GM23338 (cell line): ENCODE data around the gene VOPP1. TPM values are rescaled to one million over a fixed set of nuclear protein-coding genes. Genes with fewer than 3 reads are reported as not detected.

Source experiments
- ATAC-seq: fragments of 200-7000 bp; cut with Tn5 transposase; 3 replicates; pipeline ENCODE4 v1.9.1; 2020
- DNase-seq: peaks from one replicate; pipeline ENCODE4 v3.0.0-alpha.2; 2015; ENCODE audit warnings: low spot score
- H2AFZ ChIP-seq: fragments of 200-600 bp; sonication (generic); 2 replicates; pipeline ENCODE4 v1.8.0; 2016; ENCODE audit warnings: antibody characterized with exemption, mild to moderate bottlenecking, moderate library complexity
- H3F3A ChIP-seq: fragments of 200-600 bp; sonication (generic); replicated peaks from 2 replicates; pipeline ENCODE4 v1.8.0; 2017; ENCODE audit warnings: antibody characterized with exemption, mixed run types, low read depth
- H3K27ac ChIP-seq: fragments of 200-600 bp; sonication (generic); 2 replicates; pipeline ENCODE4 v1.6.1; 2016; ENCODE audit warnings: low read depth
- H3K27me3 ChIP-seq: fragments of 200-600 bp; sonication (generic); 2 replicates; pipeline ENCODE4 v1.8.0; 2016; ENCODE audit warnings: mild to moderate bottlenecking, mixed run types, moderate library complexity; ENCODE audit not compliant: insufficient read depth
- H3K36me3 ChIP-seq: fragments of 200-600 bp; sonication (generic); 2 replicates; pipeline ENCODE4 v1.8.0; 2016; ENCODE audit warnings: mild to moderate bottlenecking; ENCODE audit not compliant: insufficient read depth
- H3K4me1 ChIP-seq: fragments of 200-600 bp; sonication (generic); 2 replicates; pipeline ENCODE4 v1.8.0; 2016; ENCODE audit warnings: mild to moderate bottlenecking, moderate library complexity; ENCODE audit not compliant: insufficient read depth
- H3K4me2 ChIP-seq: fragments of 200-600 bp; sonication (generic); 2 replicates; pipeline ENCODE4 v1.7.1; 2017; ENCODE audit warnings: mixed run types
- H3K4me3 ChIP-seq: fragments of 200-600 bp; sonication (generic); 2 replicates; pipeline ENCODE4 v1.6.1; 2016; ENCODE audit warnings: mixed run types
- H3K79me2 ChIP-seq: fragments of 200-600 bp; sonication (generic); replicated peaks from 2 replicates; pipeline ENCODE4 v1.8.0; 2017; ENCODE audit warnings: mild to moderate bottlenecking; ENCODE audit not compliant: insufficient read depth
- H3K9me2 ChIP-seq: fragments of 200-600 bp; sonication (generic); 2 replicates; pipeline ENCODE4 v1.8.0; 2017; ENCODE audit not compliant: insufficient read depth
- H4K20me1 ChIP-seq: fragments of 200-600 bp; sonication (generic); replicated peaks from 2 replicates; pipeline ENCODE4 v1.8.0; 2017; ENCODE audit warnings: mild to moderate bottlenecking; ENCODE audit not compliant: insufficient read depth
- H3K27ac Mint-ChIP-seq: 2 replicates; pipeline ENCODE4 v1.8.0; 2020; ENCODE audit warnings: inconsistent platforms, mild to moderate bottlenecking, moderate library complexity, mixed read lengths
- H3K27me3 Mint-ChIP-seq: 3 replicates; pipeline ENCODE4 v1.8.0; 2022; ENCODE audit warnings: low read depth, mild to moderate bottlenecking, moderate library complexity, mixed read lengths, inconsistent platforms; ENCODE audit not compliant: insufficient read depth, poor library complexity
- H3K36me3 Mint-ChIP-seq: 3 replicates; pipeline ENCODE4 v1.8.0; 2021; ENCODE audit warnings: low read depth, mild to moderate bottlenecking, inconsistent platforms, moderate library complexity, mixed read lengths
- H3K4me1 Mint-ChIP-seq: 3 replicates; pipeline ENCODE4 v1.8.0; 2020; ENCODE audit warnings: mild to moderate bottlenecking, inconsistent platforms, mixed read lengths
- H3K4me3 Mint-ChIP-seq: 3 replicates; pipeline ENCODE4 v1.8.0; 2021; ENCODE audit warnings: moderate library complexity, mild to moderate bottlenecking, inconsistent platforms, mixed read lengths
- H3K9me3 Mint-ChIP-seq: 3 replicates; pipeline ENCODE4 v1.8.0; 2020; ENCODE audit warnings: moderate library complexity, mild to moderate bottlenecking, inconsistent platforms, mixed read lengths
- CREB1 ChIP-seq: fragments of 250-450 bp; sonication (Bioruptor Pico); IDR thresholded peaks from 2 replicates; pipeline ENCODE4 v1.5.0; 2020; ENCODE audit warnings: low read depth, mild to moderate bottlenecking, moderate library complexity
- EZH2 ChIP-seq: fragments of 200-600 bp; sonication (generic); IDR thresholded peaks from one replicate; pipeline ENCODE4 v1.8.0; 2017; ENCODE audit warnings: antibody characterized with exemption, mild to moderate bottlenecking, low read depth; ENCODE audit not compliant: unreplicated experiment
- JUNB ChIP-seq: IDR thresholded peaks from one replicate; pipeline ENCODE4 v1.6.1; 2016; ENCODE audit warnings: antibody characterized with exemption; ENCODE audit not compliant: unreplicated experiment
- NANOG ChIP-seq: IDR thresholded peaks from 2 replicates; pipeline ENCODE4 v1.6.1; 2016; ENCODE audit warnings: antibody characterized with exemption, borderline replicate concordance
- POLR2AphosphoS5 ChIP-seq: IDR thresholded peaks from 2 replicates; pipeline ENCODE4 v1.6.1; 2016; ENCODE audit warnings: antibody characterized with exemption, low read depth
- STAT1 ChIP-seq: IDR thresholded peaks from one replicate; pipeline ENCODE4 v1.6.1; 2016; ENCODE audit warnings: antibody characterized with exemption; ENCODE audit not compliant: unreplicated experiment
- ZNF114 ChIP-seq: fragments of 250-450 bp; sonication (Bioruptor Pico); IDR thresholded peaks from 2 replicates; pipeline ENCODE4 v1.5.0; 2020; ENCODE audit warnings: mild to moderate bottlenecking, moderate library complexity
- ZNF331 ChIP-seq: fragments of 250-450 bp; sonication (Bioruptor Pico); IDR thresholded peaks from 2 replicates; pipeline ENCODE4 v1.5.0; 2020; ENCODE audit warnings: low read depth, mild to moderate bottlenecking, moderate library complexity
- polyA plus RNA-seq: library from polyadenylated mRNA; unstranded; fragments of >200 nt; fragmentation: Nextera tagmentation; extraction: Ambion mirVana; gene quantifications from 2 replicates; pipeline ENCODE4 v1.2.1, GENCODE V29; 2016
- total RNA-seq: library from RNA; depleted of rRNA; stranded (reverse); fragments of >200 nt; shearing (Covaris generic); gene quantifications from 2 replicates; pipeline ENCODE4 v1.2.3, GENCODE V29; 2014
- TF ChIP-seq, protein P1 (sequence below), 2 experiments: fragments of 200-600 bp in 1 of 2; sonication (generic) in 1 of 2; conservative IDR thresholded peaks; 2 replicates each; pipeline versions ENCODE4 v1.5.1 to v1.6.1; 2016 to 2017; ENCODE audit warnings: antibody characterized with exemption in 2 of 2, low read depth in 2 of 2, mild to moderate bottlenecking in 2 of 2, moderate library complexity in 1 of 2
- TF ChIP-seq, protein P2 (sequence below): IDR thresholded peaks from 2 replicates; pipeline ENCODE4 v1.6.1; 2016; ENCODE audit warnings: antibody characterized with exemption
- TF ChIP-seq, protein P3 (sequence below): fragments of 250-450 bp; sonication (Bioruptor Pico); IDR thresholded peaks from 2 replicates; pipeline ENCODE4 v1.5.0; 2020; ENCODE audit warnings: mild to moderate bottlenecking, moderate library complexity

VOPP1 gene
- total and polyA plus RNA-seq, 2 experiments from 2014 or later = 28.2 to 73.7 TPM

DNA sequence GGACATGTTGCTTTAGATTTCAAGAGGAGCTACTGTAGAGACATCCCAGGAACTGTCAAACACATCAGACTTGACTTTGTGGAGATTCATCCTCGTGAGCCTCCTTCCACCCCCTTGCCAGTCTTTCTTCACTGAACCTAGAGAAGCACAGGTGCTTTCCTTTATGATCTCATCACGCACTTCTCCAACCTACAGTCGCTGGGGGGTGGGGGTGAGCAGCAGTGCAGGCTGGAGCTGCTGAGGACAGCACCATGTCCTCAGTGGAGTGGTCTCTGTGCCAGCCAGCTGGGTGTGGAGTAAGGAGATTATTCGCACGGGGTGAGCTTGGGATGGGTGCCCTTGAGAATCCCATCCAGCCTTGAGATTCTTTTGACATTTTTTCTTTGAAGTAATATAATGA, 88.1 kb downstream of the VOPP1 start (continued):
- TF ChIP-seq, protein P1, sequence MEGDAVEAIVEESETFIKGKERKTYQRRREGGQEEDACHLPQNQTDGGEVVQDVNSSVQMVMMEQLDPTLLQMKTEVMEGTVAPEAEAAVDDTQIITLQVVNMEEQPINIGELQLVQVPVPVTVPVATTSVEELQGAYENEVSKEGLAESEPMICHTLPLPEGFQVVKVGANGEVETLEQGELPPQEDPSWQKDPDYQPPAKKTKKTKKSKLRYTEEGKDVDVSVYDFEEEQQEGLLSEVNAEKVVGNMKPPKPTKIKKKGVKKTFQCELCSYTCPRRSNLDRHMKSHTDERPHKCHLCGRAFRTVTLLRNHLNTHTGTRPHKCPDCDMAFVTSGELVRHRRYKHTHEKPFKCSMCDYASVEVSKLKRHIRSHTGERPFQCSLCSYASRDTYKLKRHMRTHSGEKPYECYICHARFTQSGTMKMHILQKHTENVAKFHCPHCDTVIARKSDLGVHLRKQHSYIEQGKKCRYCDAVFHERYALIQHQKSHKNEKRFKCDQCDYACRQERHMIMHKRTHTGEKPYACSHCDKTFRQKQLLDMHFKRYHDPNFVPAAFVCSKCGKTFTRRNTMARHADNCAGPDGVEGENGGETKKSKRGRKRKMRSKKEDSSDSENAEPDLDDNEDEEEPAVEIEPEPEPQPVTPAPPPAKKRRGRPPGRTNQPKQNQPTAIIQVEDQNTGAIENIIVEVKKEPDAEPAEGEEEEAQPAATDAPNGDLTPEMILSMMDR (conservative IDR thresholded peaks at IDR 0.05; ENCODE audit: low read depth in 2 of 2) = no peak
- no peak for TF ChIP-seq CREB1 (CRISPR knock-in tag)

DNA sequence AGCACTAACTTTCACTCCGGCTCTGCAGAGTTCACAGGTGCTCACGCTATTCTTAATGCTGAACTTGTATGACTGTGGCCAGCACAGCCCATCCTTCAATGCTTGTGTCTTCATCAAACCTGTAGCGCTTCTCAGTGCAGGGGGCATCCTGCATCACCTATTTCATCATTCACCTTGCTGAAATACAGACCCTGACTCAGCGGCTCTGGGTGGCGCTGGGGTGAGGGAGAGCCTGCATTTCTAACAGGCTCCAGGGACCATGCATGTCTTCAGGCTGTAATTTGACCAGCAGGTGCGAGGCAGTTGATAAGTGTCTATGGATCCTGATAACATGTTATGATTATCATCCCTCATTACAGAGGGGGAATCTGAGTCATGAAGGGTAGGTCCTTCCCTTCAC, 89.3 kb downstream of the VOPP1 start:
- Histone ChIP-seq H3K27me3 (no peaks in the 10 kb centered on the region), H2AFZ (no peak overlapping the region), H3K79me2 (no peaks in the 10 kb centered on the region), H3K4me1 (peaks cover 2% of the 10 kb centered on the region; the same call in 1 of the 2 replicates), H4K20me1 (peaks cover 11% of the 10 kb centered on the region), H3F3A (no peaks in the 10 kb centered on the region), H3K4me2 (no peak overlapping the region), H3K36me3 (no peaks in the 10 kb centered on the region), H3K27ac (no peak overlapping the region; the same call in 1 of the 2 replicates), H3K9me2 (no peaks in the 10 kb centered on the region), H3K4me3 (no peak overlapping the region)
- H3K9me3 Mint-ChIP-seq = no peaks in the 10 kb centered on the region
- H3K36me3 Mint-ChIP-seq = peaks cover 6% of the 10 kb centered on the region; the same call in 1 of the 3 replicates
- DNase-seq = no peak
- H3K4me1 Mint-ChIP-seq = peaks cover 21% of the 10 kb centered on the region
- H3K4me3 Mint-ChIP-seq = no peak overlapping the region
- H3K27me3 Mint-ChIP-seq = peaks cover 3% of the 10 kb centered on the region
- no peak; the same call in 2 of the 3 replicates for ATAC-seq
- H3K27ac Mint-ChIP-seq = no peak overlapping the region; the same call in 1 of the 2 replicates
- no peak for TF ChIP-seq POLR2AphosphoS5
- TF ChIP-seq, protein P2, sequence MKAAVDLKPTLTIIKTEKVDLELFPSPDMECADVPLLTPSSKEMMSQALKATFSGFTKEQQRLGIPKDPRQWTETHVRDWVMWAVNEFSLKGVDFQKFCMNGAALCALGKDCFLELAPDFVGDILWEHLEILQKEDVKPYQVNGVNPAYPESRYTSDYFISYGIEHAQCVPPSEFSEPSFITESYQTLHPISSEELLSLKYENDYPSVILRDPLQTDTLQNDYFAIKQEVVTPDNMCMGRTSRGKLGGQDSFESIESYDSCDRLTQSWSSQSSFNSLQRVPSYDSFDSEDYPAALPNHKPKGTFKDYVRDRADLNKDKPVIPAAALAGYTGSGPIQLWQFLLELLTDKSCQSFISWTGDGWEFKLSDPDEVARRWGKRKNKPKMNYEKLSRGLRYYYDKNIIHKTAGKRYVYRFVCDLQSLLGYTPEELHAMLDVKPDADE = no peak
- TF ChIP-seq, protein P3, sequence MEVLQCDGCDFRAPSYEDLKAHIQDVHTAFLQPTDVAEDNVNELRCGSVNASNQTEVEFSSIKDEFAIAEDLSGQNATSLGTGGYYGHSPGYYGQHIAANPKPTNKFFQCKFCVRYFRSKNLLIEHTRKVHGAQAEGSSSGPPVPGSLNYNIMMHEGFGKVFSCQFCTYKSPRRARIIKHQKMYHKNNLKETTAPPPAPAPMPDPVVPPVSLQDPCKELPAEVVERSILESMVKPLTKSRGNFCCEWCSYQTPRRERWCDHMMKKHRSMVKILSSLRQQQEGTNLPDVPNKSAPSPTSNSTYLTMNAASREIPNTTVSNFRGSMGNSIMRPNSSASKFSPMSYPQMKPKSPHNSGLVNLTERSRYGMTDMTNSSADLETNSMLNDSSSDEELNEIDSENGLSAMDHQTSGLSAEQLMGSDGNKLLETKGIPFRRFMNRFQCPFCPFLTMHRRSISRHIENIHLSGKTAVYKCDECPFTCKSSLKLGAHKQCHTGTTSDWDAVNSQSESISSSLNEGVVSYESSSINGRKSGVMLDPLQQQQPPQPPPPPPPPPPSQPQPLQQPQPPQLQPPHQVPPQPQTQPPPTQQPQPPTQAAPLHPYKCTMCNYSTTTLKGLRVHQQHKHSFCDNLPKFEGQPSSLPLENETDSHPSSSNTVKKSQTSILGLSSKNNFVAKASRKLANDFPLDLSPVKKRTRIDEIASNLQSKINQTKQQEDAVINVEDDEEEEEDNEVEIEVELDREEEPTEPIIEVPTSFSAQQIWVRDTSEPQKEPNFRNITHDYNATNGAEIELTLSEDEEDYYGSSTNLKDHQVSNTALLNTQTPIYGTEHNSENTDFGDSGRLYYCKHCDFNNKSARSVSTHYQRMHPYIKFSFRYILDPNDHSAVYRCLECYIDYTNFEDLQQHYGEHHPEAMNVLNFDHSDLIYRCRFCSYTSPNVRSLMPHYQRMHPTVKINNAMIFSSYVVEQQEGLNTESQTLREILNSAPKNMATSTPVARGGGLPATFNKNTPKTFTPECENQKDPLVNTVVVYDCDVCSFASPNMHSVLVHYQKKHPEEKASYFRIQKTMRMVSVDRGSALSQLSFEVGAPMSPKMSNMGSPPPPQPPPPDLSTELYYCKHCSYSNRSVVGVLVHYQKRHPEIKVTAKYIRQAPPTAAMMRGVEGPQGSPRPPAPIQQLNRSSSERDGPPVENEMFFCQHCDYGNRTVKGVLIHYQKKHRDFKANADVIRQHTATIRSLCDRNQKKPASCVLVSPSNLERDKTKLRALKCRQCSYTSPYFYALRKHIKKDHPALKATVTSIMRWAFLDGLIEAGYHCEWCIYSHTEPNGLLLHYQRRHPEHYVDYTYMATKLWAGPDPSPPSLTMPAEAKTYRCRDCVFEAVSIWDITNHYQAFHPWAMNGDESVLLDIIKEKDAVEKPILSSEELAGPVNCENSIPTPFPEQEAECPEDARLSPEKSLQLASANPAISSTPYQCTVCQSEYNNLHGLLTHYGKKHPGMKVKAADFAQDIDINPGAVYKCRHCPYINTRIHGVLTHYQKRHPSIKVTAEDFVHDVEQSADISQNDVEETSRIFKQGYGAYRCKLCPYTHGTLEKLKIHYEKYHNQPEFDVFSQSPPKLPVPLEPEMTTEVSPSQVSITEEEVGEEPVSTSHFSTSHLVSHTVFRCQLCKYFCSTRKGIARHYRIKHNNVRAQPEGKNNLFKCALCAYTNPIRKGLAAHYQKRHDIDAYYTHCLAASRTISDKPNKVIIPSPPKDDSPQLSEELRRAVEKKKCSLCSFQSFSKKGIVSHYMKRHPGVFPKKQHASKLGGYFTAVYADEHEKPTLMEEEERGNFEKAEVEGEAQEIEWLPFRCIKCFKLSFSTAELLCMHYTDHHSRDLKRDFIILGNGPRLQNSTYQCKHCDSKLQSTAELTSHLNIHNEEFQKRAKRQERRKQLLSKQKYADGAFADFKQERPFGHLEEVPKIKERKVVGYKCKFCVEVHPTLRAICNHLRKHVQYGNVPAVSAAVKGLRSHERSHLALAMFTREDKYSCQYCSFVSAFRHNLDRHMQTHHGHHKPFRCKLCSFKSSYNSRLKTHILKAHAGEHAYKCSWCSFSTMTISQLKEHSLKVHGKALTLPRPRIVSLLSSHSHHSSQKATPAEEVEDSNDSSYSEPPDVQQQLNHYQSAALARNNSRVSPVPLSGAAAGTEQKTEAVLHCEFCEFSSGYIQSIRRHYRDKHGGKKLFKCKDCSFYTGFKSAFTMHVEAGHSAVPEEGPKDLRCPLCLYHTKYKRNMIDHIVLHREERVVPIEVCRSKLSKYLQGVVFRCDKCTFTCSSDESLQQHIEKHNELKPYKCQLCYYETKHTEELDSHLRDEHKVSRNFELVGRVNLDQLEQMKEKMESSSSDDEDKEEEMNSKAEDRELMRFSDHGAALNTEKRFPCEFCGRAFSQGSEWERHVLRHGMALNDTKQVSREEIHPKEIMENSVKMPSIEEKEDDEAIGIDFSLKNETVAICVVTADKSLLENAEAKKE (CRISPR knock-in tag) = no peak
- TF ChIP-seq STAT1 = no peak
- TF ChIP-seq JUNB = no peak
- TF ChIP-seq NANOG = no peak
- no peak for TF ChIP-seq EZH2
- TF ChIP-seq, protein P1 (conservative IDR thresholded peaks at IDR 0.05; ENCODE audit: low read depth in 2 of 2) = no peak
- TF ChIP-seq ZNF114 = no peak
- no peak for TF ChIP-seq ZNF331 (CRISPR knock-in tag)
